ENCODE results near the gene CALHM6.
"Not testable (repeated sequence)": the region's sequence is repeated elsewhere in the genome, so short reads cannot be mapped to it uniquely, and the experiment has no call there.

Gene CALHM6

GRCh38 chr6:116482780-116483179, 21.6 kb downstream of the CALHM6 start:
- no peak for DNase-seq (ENCODE audit: low spot score)

GRCh38 chr6:116483616-116484015, 22.4 kb downstream of the CALHM6 start:
- DNase-seq (ENCODE audit: low spot score) = no peak

GRCh38 chr6:116485559-116486184, 24.5 kb downstream of the CALHM6 start:
- DNase-seq (ENCODE audit: low spot score) = no peak

- no peak for DNase-seq (ENCODE audit: low spot score)
Measured at GRCh38 chr6:116491610-116492330, 30.6 kb downstream of the CALHM6 start.

GRCh38 chr6:116492331-116493067, 31.3 kb downstream of the CALHM6 start:
- no peak for DNase-seq (ENCODE audit: low spot score)

GRCh38 chr6:116495161-116495560, 34.0 kb downstream of the CALHM6 start:
- not testable (repeated sequence) for DNase-seq (ENCODE audit: low spot score)

- no peak for DNase-seq (ENCODE audit: low spot score)
Measured at GRCh38 chr6:116497113-116497676, 36.0 kb downstream of the CALHM6 start.

GRCh38 chr6:116500969-116501433, 39.8 kb downstream of the CALHM6 start:
- no peak for DNase-seq (ENCODE audit: low spot score)

- no peak for DNase-seq (ENCODE audit: low spot score)
Measured at GRCh38 chr6:116507324-116507723, 46.1 kb downstream of the CALHM6 start.

GRCh38 chr6:116508527-116508926, 47.4 kb downstream of the CALHM6 start:
- DNase-seq (ENCODE audit: low spot score) = no peak

- no peak for DNase-seq (ENCODE audit: low spot score)
Measured at GRCh38 chr6:116511424-116512110, 50.4 kb downstream of the CALHM6 start, which contains the start of gene CALHM5. TSS of gene CALHM5 (plus strand) at chr6:116511639. CDS start at chr6:116511697, 58 bp downstream.

GRCh38 chr6:116512111-116512559, 51.0 kb downstream of the CALHM6 start:
- no peak for DNase-seq (ENCODE audit: low spot score)

- no peak for DNase-seq (ENCODE audit: low spot score)
Measured at GRCh38 chr6:116512734-116513133, 51.6 kb downstream of the CALHM6 start.

All from D341Med (cell line).